NCI-H2081 treated with DMSO at 0.1 percent for 48 hours (cell line): ENCODE measurements around the gene PSEN2.

Experiments used
- DNase-seq: peaks from one replicate; lab custom pipeline; 2025; lab: John Stamatoyannopoulos, UW

Gene PSEN2

GRCh38 chr1:226865590-226865989 lies 4.8 kb upstream of the PSEN2 start:
- no peak for DNase-seq

GRCh38 chr1:226867461-226868054 lies 2.9 kb upstream of the PSEN2 start:
- DNase-seq: no peak

DNA sequence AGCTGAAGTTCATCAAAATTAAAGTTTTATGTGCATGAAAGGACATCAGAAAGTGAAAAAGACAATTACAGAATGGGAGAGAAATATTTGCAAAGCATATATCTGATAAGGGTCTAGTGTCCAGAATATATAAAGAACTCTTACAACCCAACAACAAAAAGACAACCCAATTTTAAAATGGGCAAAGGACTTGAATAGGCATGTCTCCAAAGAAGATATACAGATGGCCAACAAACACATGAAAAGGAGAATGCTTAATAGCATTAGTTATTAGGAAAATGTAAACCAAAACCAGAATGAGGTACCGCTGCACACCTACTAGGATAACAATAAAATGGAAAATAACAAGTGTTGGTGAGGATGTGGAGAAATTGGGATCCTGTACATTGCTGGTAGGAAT lies 1.7 kb upstream of the PSEN2 start:
- no peak for DNase-seq

- DNase-seq: no peak
These were observed 403 bp upstream of the PSEN2 start for GRCh38 chr1:226870026-226870400.

- no peak for DNase-seq
These were observed 1.4 kb downstream of the PSEN2 start for GRCh38 chr1:226871636-226872327.

DNA sequence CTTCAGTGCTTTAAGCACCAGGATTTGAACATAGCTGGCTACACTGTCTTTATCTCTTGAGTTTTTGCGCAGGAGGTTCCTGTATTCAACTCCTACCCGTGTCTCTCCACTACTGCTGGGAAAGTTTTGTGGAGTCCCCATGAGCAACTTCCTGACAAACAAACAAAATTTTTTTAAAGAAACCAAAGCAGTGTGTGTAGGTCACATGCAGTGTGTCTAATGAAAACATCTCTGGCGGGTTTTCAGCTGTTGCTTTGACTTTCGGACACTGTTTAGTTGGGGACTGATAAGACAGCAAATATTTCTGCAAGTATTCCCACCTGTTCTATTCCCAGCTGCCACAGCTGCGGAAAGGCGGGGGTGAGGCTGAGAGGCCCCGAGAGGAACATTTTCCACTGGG lies 2.0 kb downstream of the PSEN2 start:
- DNase-seq: no peak

GRCh38 chr1:226873771-226874578 lies 3.6 kb downstream of the PSEN2 start:
- DNase-seq: no peak

DNA sequence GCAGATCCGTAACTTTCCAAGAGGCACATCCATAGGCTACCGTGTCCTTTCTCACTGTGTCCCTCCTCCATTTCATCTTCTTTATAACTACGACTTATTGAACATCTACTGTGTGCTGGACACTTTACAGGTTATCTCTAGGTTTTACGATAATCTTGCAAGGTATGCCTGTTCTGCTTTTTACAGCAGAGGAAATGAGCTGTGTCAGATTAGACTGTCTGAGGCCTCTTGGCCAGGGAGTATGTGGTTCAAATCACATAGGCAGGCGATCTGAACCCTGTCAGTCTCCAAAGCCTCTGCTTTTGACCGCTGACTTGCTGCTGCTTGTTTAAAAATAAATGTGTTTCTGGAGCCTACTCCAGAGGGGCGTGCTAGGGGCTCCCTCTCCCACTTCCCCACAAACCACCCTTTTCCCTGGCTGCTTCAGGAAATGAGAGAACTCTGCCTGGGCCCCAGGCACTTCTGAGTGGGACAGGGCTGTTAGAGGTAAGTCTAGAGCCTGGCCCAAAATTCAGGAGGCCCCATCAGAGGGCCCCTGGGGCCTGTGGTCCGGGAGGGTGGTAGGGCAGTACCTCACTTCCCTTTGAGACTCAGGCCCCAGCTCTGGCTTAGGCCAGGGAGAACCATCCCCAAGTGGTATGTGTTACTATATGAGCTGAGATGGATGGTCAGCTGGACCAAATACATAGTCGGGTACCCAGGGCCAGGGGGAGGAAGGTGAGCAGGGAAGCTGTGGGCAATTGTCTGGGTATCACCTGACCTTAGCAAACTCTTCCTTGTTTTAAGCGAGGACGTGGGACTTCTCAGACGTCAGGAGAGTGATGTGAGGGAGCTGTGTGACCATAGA lies 4.4 kb downstream of the PSEN2 start:
- no peak for DNase-seq

DNA sequence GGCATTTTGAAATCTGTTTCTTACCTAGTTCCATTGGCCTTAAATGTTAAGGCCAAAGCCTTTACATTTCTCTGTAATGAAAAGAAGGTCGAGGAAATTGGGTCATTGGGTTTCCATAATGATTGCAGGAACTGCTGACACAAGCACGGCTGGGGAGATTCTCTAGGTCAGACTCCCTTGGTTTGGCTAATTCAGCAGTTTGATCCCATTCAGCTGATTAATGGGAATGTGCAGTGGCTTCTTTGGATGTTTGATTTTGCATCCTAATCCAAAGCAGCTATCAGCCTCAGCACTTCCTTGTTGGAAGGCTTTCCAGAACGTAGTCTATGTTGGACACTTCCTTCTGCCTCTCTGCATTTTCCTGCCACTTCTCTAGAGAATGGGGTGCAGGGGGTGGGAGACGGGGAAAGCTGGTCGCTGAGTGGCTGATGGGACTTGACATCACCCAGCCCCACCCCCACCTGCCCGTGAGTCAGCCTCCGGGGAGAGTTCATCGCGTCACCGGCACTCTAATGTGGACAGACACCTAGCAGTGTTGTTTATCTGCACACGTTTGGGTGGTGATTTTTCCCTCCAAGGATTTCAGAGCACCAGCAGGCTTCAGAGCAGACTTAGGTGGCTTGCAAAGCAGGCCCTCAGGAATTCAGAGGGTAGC lies 5.4 kb downstream of the PSEN2 start:
- DNase-seq: no peak

- DNase-seq: no peak
These were observed 7.3 kb downstream of the PSEN2 start for GRCh38 chr1:226877669-226878068.

- no peak for DNase-seq
These were observed 10.2 kb downstream of the PSEN2 start for GRCh38 chr1:226880372-226881287.

DNA sequence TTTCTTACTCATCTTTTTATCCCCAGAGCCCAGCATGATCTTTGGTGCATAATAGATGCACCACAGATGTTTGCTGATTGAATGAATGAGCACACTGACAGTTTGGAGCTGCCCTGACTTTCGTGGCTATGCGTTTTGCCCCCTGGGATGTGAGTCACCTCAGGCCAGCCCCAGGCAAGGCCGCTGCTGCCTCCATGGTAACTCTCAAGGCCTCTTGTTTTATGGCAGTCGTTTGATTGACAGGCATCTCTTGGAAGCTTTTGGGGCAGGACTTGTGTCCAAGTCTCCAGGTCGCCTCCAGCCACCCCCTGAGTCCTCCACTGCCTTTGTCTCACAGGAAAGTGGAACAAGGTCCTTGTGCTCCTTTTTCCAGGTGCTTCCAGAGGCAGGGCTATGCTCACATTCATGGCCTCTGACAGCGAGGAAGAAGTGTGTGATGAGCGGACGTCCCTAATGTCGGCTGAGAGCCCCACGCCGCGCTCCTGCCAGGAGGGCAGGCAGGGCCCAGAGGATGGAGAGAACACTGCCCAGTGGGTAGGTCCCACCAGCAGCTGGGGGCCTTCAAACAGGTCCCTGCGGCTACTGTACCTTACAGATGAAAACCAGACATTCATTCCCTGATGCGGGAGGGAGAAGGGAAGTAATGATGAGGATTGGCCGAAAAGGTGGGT lies 11.2 kb downstream of the PSEN2 start:
- DNase-seq: no peak

GRCh38 chr1:226882187-226882586 lies 11.8 kb downstream of the PSEN2 start:
- no peak for DNase-seq

GRCh38 chr1:226882631-226883409 lies 12.4 kb downstream of the PSEN2 start:
- no peak for DNase-seq

- no peak for DNase-seq
These were observed 13.2 kb downstream of the PSEN2 start for GRCh38 chr1:226883630-226884029.

- DNase-seq: no peak
These were observed 13.8 kb downstream of the PSEN2 start for GRCh38 chr1:226884116-226884625.

GRCh38 chr1:226884966-226885820 lies 14.8 kb downstream of the PSEN2 start:
- no peak for DNase-seq
